ENCODE results near the gene GON4L. TPM values are rescaled to one million over a fixed set of nuclear protein-coding genes. Genes with fewer than 3 reads are reported as not detected.
"Not testable (repeated sequence)": the region's sequence is repeated elsewhere in the genome, so short reads cannot be mapped to it uniquely, and the experiment has no call there.

GON4L gene
- total RNA-seq, 1 donor from 2014 or later, result 59.5 TPM

DNA sequence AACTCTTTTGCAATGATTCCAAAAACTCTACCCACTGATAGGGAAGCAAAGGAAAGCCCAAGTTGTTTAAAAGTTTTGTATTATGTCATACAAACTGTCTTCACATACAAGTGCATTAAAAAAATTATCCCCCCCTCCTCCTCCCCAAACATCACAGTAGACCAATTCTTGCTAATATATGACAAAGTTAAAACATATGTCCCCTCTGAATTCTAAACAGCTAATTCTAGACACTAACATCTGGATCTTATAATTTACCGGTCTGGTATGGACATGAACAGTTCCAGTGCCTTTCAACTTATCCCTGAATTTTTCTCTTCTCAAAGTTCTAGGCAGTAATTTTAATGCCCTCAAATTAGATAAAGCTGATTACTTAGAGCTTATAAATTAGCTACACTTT is 40.7 kb upstream of the GON4L start:
- Mint-ChIP-seq H3K36me3 (ENCODE audit: low read depth) (peaks cover 6% of the 10 kb centered on the region), H3K27ac (ENCODE audit: unreplicated experiment) (no peak overlapping the region)

DNA sequence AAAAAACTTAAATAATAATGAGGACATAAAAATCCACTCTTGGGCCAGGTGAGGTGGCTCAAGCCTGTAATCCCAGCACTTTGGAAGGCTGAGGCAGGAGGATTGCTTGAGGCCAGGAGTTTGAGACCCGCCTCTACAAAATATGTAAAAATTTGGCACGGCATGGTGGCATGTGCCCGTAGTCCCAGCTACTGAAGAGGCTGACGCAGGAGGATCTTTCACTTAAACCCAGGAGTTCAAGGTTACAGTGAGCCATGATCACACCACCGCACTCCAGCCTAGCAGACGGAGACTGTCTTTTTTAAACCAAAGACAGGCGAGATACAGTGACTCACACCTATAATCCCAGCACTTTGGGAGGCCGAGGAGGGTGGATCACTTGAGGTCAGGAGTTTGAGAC is 39.5 kb upstream of the GON4L start:
- not testable (repeated sequence) for H3K9me3 Mint-ChIP-seq; DNase-seq (ENCODE audit: low read depth, low spot score); H3K27me3 Mint-ChIP-seq (ENCODE audit: low read depth); H3K4me1 Mint-ChIP-seq; H3K27ac Mint-ChIP-seq (ENCODE audit: unreplicated experiment); H3K4me3 Mint-ChIP-seq; H3K36me3 Mint-ChIP-seq (ENCODE audit: low read depth)

More for the DNA sequence above, 40.7 kb upstream of the GON4L start:
- DNase-seq (ENCODE audit: low read depth, low spot score), result no peak
- no peaks in the 10 kb centered on the region for H3K27me3 Mint-ChIP-seq (ENCODE audit: low read depth)
- TF ChIP-seq, protein P1, sequence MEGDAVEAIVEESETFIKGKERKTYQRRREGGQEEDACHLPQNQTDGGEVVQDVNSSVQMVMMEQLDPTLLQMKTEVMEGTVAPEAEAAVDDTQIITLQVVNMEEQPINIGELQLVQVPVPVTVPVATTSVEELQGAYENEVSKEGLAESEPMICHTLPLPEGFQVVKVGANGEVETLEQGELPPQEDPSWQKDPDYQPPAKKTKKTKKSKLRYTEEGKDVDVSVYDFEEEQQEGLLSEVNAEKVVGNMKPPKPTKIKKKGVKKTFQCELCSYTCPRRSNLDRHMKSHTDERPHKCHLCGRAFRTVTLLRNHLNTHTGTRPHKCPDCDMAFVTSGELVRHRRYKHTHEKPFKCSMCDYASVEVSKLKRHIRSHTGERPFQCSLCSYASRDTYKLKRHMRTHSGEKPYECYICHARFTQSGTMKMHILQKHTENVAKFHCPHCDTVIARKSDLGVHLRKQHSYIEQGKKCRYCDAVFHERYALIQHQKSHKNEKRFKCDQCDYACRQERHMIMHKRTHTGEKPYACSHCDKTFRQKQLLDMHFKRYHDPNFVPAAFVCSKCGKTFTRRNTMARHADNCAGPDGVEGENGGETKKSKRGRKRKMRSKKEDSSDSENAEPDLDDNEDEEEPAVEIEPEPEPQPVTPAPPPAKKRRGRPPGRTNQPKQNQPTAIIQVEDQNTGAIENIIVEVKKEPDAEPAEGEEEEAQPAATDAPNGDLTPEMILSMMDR (conservative IDR thresholded peaks at IDR 0.05), result no peak
- H3K4me1 Mint-ChIP-seq, result peaks cover 4% of the 10 kb centered on the region
- H3K4me3 Mint-ChIP-seq, result no peak overlapping the region
- H3K9me3 Mint-ChIP-seq, result no peaks in the 10 kb centered on the region

DNA sequence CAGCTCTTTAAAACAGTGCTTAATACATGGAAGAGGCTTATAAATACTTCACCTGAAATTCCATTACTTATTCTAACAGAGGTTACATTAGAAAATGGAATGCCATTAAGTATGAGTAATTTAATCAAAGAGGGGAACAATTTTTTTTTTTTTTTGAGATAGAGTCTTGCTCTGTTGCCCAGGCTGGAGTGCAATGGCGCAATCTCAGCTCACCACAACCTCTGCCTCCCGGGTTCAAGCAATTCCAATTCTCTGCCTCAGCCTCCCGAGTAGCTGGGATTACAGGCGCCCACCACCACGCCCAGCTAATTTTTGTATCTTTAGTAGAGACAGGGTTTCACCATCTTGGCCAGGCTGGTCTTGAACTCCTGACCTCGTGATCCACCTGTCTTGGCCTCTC is 38.6 kb upstream of the GON4L start:
- not testable (repeated sequence) for H3K9me3 Mint-ChIP-seq; H3K27ac Mint-ChIP-seq (ENCODE audit: unreplicated experiment); H3K27me3 Mint-ChIP-seq (ENCODE audit: low read depth); DNase-seq (ENCODE audit: low read depth, low spot score); H3K4me1 Mint-ChIP-seq; H3K4me3 Mint-ChIP-seq; H3K36me3 Mint-ChIP-seq (ENCODE audit: low read depth)

DNA sequence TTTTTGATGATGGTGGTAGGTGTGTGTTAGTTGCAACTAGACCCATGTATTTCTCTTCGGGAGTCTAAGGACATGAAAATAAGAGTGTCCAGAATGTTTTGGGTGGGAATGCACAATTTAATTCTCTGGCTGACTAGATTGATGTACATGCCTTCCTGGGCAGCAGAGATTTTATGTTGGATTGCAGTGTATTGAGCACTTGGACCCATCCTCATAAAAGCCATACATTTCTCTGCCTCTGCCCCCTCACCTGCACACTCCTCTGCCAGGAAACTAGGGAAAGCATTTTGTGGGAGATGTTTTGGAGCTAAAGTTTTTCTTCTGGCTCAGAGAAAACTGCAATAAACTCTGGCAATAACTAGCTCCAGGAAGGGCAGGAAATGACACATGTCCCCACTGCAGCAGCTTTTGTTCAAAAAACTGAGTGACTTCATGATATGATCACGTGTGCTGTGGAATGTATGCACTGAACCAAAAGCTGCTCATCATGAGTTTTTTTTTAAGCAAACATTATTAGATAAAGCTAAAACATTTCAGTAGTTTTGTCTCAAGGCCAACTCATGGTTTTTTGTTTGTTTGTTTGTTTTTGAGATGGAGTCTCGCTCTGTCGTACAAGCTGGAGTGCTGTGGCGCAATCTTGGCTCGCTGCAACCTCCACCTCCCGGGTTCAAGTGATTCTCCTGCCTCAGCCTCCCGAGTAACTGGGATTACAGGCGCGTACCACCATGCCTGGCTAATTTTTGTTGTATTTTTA is 36.6 kb upstream of the GON4L start:
- Mint-ChIP-seq H3K27ac (ENCODE audit: unreplicated experiment) (peak overlapping the region; percentile 53), H3K4me3 (no peak overlapping the region), H3K36me3 (ENCODE audit: low read depth) (peaks cover 6% of the 10 kb centered on the region), H3K27me3 (ENCODE audit: low read depth) (no peaks in the 10 kb centered on the region), H3K9me3 (no peaks in the 10 kb centered on the region), H3K4me1 (peaks cover 4% of the 10 kb centered on the region)
- no peak for DNase-seq (ENCODE audit: low read depth, low spot score)
- TF ChIP-seq, protein P1 (conservative IDR thresholded peaks at IDR 0.05), result no peak

DNA sequence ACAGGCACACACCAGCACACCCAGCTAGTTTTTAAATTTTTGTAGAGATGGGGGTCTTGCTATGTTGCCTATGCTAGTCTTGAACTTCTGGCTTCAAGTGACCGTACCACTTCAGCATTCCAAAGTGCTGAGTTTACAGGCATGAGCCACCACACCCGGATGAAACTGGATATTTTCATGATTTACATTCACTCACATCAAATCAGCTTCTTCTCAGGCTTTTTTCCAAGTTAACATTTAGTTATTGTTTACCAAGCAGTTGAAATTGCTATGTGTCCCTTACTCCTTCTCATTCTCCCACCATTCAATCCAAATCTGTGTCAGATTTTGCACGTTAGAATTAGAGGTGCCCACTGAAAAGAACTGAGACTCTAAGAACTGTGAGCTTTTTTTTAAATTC is 35.8 kb upstream of the GON4L start:
- Mint-ChIP-seq H3K27ac (ENCODE audit: unreplicated experiment) (no peak overlapping the region), H3K9me3 (no peaks in the 10 kb centered on the region), H3K4me1 (peaks cover 4% of the 10 kb centered on the region), H3K36me3 (ENCODE audit: low read depth) (peaks cover 5% of the 10 kb centered on the region), H3K4me3 (no peak overlapping the region), H3K27me3 (ENCODE audit: low read depth) (no peaks in the 10 kb centered on the region)
- DNase-seq (ENCODE audit: low read depth, low spot score), result no peak
- TF ChIP-seq, protein P1 (conservative IDR thresholded peaks at IDR 0.05), result no peak

DNA sequence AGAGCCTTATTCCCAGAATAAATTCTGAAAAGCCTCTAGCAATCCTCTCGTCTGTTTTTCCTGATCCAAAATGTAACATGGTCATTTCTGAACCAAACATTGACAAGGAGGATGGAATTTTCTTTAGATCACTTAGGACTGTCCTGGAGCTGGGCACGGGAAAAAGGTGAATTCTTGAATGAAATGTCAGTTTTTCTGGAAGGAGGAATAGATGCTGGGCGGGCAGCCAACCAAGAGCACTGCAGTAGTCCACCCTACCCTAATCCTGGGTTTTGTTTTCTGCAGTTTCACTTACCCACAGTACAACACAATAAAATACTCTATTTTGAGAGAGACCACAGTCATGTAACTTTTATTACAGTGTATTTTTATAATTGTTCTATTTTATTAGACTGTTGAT is 33.2 kb upstream of the GON4L start:
- Mint-ChIP-seq H3K9me3 (no peaks in the 10 kb centered on the region), H3K27ac (ENCODE audit: unreplicated experiment) (no peak overlapping the region), H3K4me3 (no peak overlapping the region), H3K4me1 (peaks cover 4% of the 10 kb centered on the region), H3K36me3 (ENCODE audit: low read depth) (no peaks in the 10 kb centered on the region), H3K27me3 (ENCODE audit: low read depth) (no peaks in the 10 kb centered on the region)
- DNase-seq (ENCODE audit: low read depth, low spot score), result no peak
- TF ChIP-seq, protein P1 (conservative IDR thresholded peaks at IDR 0.05), result no peak

All from neural crest cell (in vitro differentiated cells).